ENCODE results near the gene OR2AG2.

- TF ChIP-seq CTCF (IDR thresholded peaks at IDR 0.05) (no peak), POLR2A (IDR thresholded peaks at IDR 0.05) (no peak)
Measured at GRCh38 chr11:6747097-6747668, 24.6 kb downstream of the OR2AG2 start.
